ENCODE results near the gene CD274.

CD274 gene

GRCh38 chr9:5518171-5518936 is 68.0 kb downstream of the CD274 start:
- no peak for DNase-seq (ENCODE audit: low read depth in 1 of 2, low spot score in 1 of 2)
- TF ChIP-seq, protein P1, sequence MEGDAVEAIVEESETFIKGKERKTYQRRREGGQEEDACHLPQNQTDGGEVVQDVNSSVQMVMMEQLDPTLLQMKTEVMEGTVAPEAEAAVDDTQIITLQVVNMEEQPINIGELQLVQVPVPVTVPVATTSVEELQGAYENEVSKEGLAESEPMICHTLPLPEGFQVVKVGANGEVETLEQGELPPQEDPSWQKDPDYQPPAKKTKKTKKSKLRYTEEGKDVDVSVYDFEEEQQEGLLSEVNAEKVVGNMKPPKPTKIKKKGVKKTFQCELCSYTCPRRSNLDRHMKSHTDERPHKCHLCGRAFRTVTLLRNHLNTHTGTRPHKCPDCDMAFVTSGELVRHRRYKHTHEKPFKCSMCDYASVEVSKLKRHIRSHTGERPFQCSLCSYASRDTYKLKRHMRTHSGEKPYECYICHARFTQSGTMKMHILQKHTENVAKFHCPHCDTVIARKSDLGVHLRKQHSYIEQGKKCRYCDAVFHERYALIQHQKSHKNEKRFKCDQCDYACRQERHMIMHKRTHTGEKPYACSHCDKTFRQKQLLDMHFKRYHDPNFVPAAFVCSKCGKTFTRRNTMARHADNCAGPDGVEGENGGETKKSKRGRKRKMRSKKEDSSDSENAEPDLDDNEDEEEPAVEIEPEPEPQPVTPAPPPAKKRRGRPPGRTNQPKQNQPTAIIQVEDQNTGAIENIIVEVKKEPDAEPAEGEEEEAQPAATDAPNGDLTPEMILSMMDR (IDR thresholded peaks at IDR 0.05; ENCODE audit: insufficient read depth, low read length): no peak
- no peak overlapping the region for H3K4me3 ChIP-seq (replicated peaks; ENCODE audit: insufficient read depth, low read length)
- no peaks in the 10 kb centered on the region for H3K27me3 ChIP-seq (ENCODE audit: insufficient read depth, poor library complexity, severe bottlenecking)
- H3K27ac ChIP-seq (replicated peaks): no peak overlapping the region

DNA sequence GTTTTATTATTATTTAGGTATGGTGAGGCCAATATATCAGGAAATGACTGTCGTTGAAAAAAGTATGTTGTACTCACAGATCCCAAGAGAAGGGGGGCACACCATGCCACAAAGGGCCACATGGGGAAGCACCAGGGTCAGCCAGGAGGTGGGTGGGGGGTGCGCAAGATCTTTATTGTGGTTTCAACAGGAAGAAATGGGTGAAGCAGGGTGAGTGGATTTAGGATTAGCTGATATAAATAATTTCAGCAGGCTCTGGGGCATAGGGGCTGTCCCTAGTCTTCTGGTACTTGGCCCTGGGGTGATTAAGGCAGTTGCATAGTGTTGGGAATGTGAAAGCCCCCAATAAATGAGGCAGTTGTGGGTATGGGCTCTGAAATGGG is 68.6 kb downstream of the CD274 start:
- TF ChIP-seq, protein P1 (IDR thresholded peaks at IDR 0.05; ENCODE audit: insufficient read depth, low read length): no peak
- TF ChIP-seq POLR2AphosphoS5 (IDR thresholded peaks at IDR 0.05; ENCODE audit: low read depth): no peak
- TF ChIP-seq SPI1 (IDR thresholded peaks at IDR 0.05; ENCODE audit: borderline replicate concordance, low read depth): no peak
- TF ChIP-seq, protein P2, sequence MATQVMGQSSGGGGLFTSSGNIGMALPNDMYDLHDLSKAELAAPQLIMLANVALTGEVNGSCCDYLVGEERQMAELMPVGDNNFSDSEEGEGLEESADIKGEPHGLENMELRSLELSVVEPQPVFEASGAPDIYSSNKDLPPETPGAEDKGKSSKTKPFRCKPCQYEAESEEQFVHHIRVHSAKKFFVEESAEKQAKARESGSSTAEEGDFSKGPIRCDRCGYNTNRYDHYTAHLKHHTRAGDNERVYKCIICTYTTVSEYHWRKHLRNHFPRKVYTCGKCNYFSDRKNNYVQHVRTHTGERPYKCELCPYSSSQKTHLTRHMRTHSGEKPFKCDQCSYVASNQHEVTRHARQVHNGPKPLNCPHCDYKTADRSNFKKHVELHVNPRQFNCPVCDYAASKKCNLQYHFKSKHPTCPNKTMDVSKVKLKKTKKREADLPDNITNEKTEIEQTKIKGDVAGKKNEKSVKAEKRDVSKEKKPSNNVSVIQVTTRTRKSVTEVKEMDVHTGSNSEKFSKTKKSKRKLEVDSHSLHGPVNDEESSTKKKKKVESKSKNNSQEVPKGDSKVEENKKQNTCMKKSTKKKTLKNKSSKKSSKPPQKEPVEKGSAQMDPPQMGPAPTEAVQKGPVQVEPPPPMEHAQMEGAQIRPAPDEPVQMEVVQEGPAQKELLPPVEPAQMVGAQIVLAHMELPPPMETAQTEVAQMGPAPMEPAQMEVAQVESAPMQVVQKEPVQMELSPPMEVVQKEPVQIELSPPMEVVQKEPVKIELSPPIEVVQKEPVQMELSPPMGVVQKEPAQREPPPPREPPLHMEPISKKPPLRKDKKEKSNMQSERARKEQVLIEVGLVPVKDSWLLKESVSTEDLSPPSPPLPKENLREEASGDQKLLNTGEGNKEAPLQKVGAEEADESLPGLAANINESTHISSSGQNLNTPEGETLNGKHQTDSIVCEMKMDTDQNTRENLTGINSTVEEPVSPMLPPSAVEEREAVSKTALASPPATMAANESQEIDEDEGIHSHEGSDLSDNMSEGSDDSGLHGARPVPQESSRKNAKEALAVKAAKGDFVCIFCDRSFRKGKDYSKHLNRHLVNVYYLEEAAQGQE (IDR thresholded peaks at IDR 0.05; ENCODE audit: insufficient replicate concordance, low read depth): no peak
- TF ChIP-seq GABPA (IDR thresholded peaks at IDR 0.05; ENCODE audit: low read depth): no peak
- Histone ChIP-seq H3K4me3 (replicated peaks; ENCODE audit: insufficient read depth, low read length) (no peak overlapping the region), H3K27ac (replicated peaks) (no peak overlapping the region), H3K27me3 (ENCODE audit: insufficient read depth, poor library complexity, severe bottlenecking) (no peaks in the 10 kb centered on the region)
- no peak for DNase-seq (ENCODE audit: low read depth in 1 of 2, low spot score in 1 of 2)

Measured in HL-60 (cell line).